DND-41 (cell line): ENCODE data around the gene HOXA3.

ENCODE experiments used
- ATAC-seq: fragments of 200-7000 bp; cut with Tn5 transposase; 3 replicates; pipeline ENCODE4 v1.9.1; 2021; ENCODE audit warnings: low read depth; ENCODE audit not compliant: insufficient read depth
- DNase-seq: peaks from one replicate; pipeline ENCODE4 v3.0.0-alpha.2; 2020
- H2AFZ ChIP-seq: 2 replicates; pipeline ENCODE4 v1.6.0; 2012; ENCODE audit warnings: low read depth, low read length
- H3K27ac ChIP-seq: 2 replicates; pipeline ENCODE4 v1.5.1; 2012; ENCODE audit warnings: low read length, inconsistent platforms
- H3K27me3 ChIP-seq: fragments of 200-600 bp; sonication (generic); 2 replicates; pipeline ENCODE4 v1.6.0; 2012; ENCODE audit warnings: low read length, mild to moderate bottlenecking, inconsistent platforms; ENCODE audit not compliant: insufficient read depth, poor library complexity
- H3K36me3 ChIP-seq: 2 replicates; pipeline ENCODE4 v1.5.1; 2012; ENCODE audit warnings: low read length, inconsistent platforms; ENCODE audit not compliant: insufficient read depth
- H3K4me1 ChIP-seq: 2 replicates; pipeline ENCODE4 v1.5.1; 2012; ENCODE audit warnings: mild to moderate bottlenecking, low read length; ENCODE audit not compliant: insufficient read depth
- H3K4me2 ChIP-seq: 2 replicates; pipeline ENCODE4 v1.6.0; 2012; ENCODE audit warnings: mild to moderate bottlenecking, moderate library complexity, low read length, inconsistent platforms; ENCODE audit not compliant: insufficient read depth
- H3K4me3 ChIP-seq, 2 experiments: fragments of 200-600 bp in 1 of 2; shearing (Covaris generic) in 1 of 2; 2 replicates each; pipeline ENCODE4 v1.5.1; 2012 to 2016; ENCODE audit warnings: inconsistent platforms in 2 of 2, low read length in 2 of 2, mild to moderate bottlenecking in 2 of 2, low read depth in 1 of 2, moderate library complexity in 1 of 2
- H3K79me2 ChIP-seq: 2 replicates; pipeline ENCODE4 v1.6.0; 2012; ENCODE audit warnings: low read length, inconsistent platforms; ENCODE audit not compliant: insufficient read depth
- H3K9ac ChIP-seq: 2 replicates; pipeline ENCODE4 v1.6.0; 2012; ENCODE audit warnings: low read depth, mild to moderate bottlenecking, inconsistent platforms, low read length, moderate library complexity
- H3K9me3 ChIP-seq: 2 replicates; pipeline ENCODE4 v1.5.1; 2012; ENCODE audit warnings: low read length, moderate library complexity, mild to moderate bottlenecking, inconsistent platforms; ENCODE audit not compliant: insufficient read depth, severe bottlenecking
- H4K20me1 ChIP-seq: 2 replicates; pipeline ENCODE4 v1.6.0; 2012; ENCODE audit warnings: low read length; ENCODE audit not compliant: insufficient read depth
- EZH2 ChIP-seq: IDR thresholded peaks from 3 replicates; pipeline ENCODE4 v1.6.1; 2012; ENCODE audit warnings: borderline replicate concordance, low read depth, mild to moderate bottlenecking, moderate library complexity, low read length, inconsistent platforms; ENCODE audit not compliant: severe bottlenecking
- TF ChIP-seq, protein P1 (sequence below): IDR thresholded peaks from 2 replicates; pipeline ENCODE4 v1.5.1; 2012; ENCODE audit warnings: borderline replicate concordance, low read length, moderate library complexity, mild to moderate bottlenecking; ENCODE audit not compliant: poor library complexity, severe bottlenecking; ENCODE audit errors: extremely low read depth

Gene HOXA3

DNA sequence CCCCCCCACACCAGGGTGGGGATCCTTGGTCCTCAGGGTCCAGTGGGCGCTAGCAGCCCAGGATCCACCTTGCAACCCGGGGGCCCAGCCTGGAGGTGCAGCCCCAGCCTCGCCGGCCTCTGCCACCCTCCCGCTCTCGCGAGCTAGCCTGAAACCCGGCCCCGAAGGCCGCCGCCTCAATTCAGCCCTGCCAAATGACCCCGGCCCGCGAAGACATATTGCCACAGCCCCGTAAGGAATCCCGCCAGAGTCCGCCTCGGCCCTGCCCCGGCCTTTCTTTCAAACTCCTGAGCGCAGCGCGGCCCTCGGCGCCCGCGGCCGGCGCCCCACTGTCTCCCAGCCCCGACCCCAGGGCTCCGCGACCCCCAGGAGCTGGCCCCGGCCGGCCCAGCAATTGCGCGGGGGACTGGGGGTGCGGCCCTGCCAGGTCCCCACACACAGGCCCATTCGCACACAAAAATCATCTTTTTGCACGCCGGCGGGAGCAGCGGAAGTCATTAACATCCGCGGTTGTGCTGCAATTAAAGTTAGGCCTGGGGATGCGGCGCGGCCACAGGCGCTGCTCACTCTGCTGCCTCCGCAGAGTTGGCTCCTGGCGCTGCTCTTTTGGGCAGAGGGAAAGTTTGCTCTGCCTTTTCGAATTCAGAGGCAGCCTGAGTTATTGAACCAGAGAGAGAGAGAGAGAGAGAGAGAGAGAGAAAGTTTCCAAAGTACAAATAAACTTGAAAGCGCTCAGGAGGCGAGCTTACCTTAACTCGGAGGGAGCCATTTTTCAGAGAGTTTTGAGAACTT is 12.9 kb downstream of the HOXA3 start:
- H3K27me3 ChIP-seq: peaks cover 5% of the 10 kb centered on the region
- no peak overlapping the region for H3K4me3 ChIP-seq
- ATAC-seq: no peak; the same call in 2 of the 3 replicates
- H3K4me2 ChIP-seq: no peak overlapping the region
- no peaks in the 10 kb centered on the region for H3K9me3 ChIP-seq
- no peak overlapping the region for H2AFZ ChIP-seq
- H3K36me3 ChIP-seq: peaks cover 3% of the 10 kb centered on the region
- H3K79me2 ChIP-seq: no peaks in the 10 kb centered on the region
- DNase-seq: no peak
- H3K4me1 ChIP-seq: no peaks in the 10 kb centered on the region
- TF ChIP-seq, protein P1, sequence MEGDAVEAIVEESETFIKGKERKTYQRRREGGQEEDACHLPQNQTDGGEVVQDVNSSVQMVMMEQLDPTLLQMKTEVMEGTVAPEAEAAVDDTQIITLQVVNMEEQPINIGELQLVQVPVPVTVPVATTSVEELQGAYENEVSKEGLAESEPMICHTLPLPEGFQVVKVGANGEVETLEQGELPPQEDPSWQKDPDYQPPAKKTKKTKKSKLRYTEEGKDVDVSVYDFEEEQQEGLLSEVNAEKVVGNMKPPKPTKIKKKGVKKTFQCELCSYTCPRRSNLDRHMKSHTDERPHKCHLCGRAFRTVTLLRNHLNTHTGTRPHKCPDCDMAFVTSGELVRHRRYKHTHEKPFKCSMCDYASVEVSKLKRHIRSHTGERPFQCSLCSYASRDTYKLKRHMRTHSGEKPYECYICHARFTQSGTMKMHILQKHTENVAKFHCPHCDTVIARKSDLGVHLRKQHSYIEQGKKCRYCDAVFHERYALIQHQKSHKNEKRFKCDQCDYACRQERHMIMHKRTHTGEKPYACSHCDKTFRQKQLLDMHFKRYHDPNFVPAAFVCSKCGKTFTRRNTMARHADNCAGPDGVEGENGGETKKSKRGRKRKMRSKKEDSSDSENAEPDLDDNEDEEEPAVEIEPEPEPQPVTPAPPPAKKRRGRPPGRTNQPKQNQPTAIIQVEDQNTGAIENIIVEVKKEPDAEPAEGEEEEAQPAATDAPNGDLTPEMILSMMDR: no peak
- no peak for TF ChIP-seq EZH2
- no peaks in the 10 kb centered on the region for H4K20me1 ChIP-seq
- H3K9ac ChIP-seq: no peak overlapping the region
- no peak overlapping the region for H3K27ac ChIP-seq

- Histone ChIP-seq H3K27me3 (peaks cover 5% of the 10 kb centered on the region), H3K9ac (no peak overlapping the region), H2AFZ (no peak overlapping the region), H4K20me1 (no peaks in the 10 kb centered on the region), H3K4me1 (no peaks in the 10 kb centered on the region), H3K36me3 (peaks cover 3% of the 10 kb centered on the region; the same call in 1 of the 2 replicates), H3K4me3 (no peak overlapping the region), H3K9me3 (no peaks in the 10 kb centered on the region), H3K27ac (no peak overlapping the region), H3K4me2 (no peak overlapping the region), H3K79me2 (no peaks in the 10 kb centered on the region)
- no peak for DNase-seq
- ATAC-seq: no peak
- TF ChIP-seq, protein P1: no peak
- no peak for TF ChIP-seq EZH2
Observed at GRCh38 chr7:27138985-27139333, 13.4 kb downstream of the HOXA3 start.

- peaks cover 5% of the 10 kb centered on the region for H3K27me3 ChIP-seq
- no peak for ATAC-seq
- H3K36me3 ChIP-seq: peaks cover 3% of the 10 kb centered on the region; the same call in 1 of the 2 replicates
Observed at GRCh38 chr7:27138472-27138871, 13.9 kb downstream of the HOXA3 start.

More at GRCh38 chr7:27138472-27138871, 13.9 kb downstream of the HOXA3 start:
- Histone ChIP-seq H3K4me1 (no peaks in the 10 kb centered on the region), H3K9me3 (no peaks in the 10 kb centered on the region), H3K4me3 (no peak overlapping the region), H2AFZ (no peak overlapping the region), H3K27ac (no peak overlapping the region), H3K79me2 (no peaks in the 10 kb centered on the region), H4K20me1 (no peaks in the 10 kb centered on the region), H3K4me2 (no peak overlapping the region), H3K9ac (no peak overlapping the region)
- DNase-seq: no peak
- TF ChIP-seq, protein P1: no peak
